ENCODE data around the gene DSC3.

Gene DSC3

DNA sequence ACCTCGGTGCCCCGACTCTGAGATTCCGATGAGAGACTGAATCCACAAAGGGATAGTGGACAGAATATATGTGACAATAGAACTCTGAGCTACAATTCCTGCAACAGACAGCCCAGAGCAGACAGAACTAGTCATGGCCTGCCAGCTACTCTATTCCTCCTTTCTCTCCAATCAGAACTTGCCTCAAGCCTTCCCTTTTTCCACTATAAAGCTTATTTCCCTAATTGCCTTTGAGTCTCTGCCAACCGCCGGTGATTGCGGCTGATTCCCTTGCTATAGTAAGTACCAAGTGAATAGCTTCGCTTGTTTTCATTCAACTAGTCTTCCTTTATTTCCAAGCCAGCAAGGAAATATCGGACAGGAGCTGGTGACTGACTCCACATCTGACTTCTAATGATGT is 96.8 kb downstream of the DSC3 start:
- Histone ChIP-seq H3K27ac (ENCODE audit: low read length) (no peak overlapping the region), H3K9me3 (ENCODE audit: insufficient read depth, low read length, severe bottlenecking) (peaks cover 9% of the 10 kb centered on the region), H3K27me3 (ENCODE audit: insufficient read depth, low read length, poor library complexity) (no peaks in the 10 kb centered on the region), H3K4me2 (ENCODE audit: insufficient read depth, low read length) (no peak overlapping the region), H3K36me3 (ENCODE audit: insufficient read depth, low read length) (no peaks in the 10 kb centered on the region), H3K9ac (ENCODE audit: low read depth, low read length) (no peak overlapping the region), H3K4me3 (ENCODE audit: low read depth in 1 of 2, low read length in 2 of 2) (no peak overlapping the region), H4K20me1 (ENCODE audit: insufficient read depth, low read length) (no peaks in the 10 kb centered on the region), H2AFZ (ENCODE audit: low read depth, low read length) (no peak overlapping the region), H3K79me2 (ENCODE audit: insufficient read depth, low read length) (no peaks in the 10 kb centered on the region), H3K4me1 (ENCODE audit: insufficient read depth, low read length) (no peaks in the 10 kb centered on the region)
- DNase-seq (no peak), ATAC-seq (ENCODE audit: insufficient read depth, low read depth) (no peak)
- TF ChIP-seq, protein P1, sequence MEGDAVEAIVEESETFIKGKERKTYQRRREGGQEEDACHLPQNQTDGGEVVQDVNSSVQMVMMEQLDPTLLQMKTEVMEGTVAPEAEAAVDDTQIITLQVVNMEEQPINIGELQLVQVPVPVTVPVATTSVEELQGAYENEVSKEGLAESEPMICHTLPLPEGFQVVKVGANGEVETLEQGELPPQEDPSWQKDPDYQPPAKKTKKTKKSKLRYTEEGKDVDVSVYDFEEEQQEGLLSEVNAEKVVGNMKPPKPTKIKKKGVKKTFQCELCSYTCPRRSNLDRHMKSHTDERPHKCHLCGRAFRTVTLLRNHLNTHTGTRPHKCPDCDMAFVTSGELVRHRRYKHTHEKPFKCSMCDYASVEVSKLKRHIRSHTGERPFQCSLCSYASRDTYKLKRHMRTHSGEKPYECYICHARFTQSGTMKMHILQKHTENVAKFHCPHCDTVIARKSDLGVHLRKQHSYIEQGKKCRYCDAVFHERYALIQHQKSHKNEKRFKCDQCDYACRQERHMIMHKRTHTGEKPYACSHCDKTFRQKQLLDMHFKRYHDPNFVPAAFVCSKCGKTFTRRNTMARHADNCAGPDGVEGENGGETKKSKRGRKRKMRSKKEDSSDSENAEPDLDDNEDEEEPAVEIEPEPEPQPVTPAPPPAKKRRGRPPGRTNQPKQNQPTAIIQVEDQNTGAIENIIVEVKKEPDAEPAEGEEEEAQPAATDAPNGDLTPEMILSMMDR (IDR thresholded peaks at IDR 0.05; ENCODE audit: borderline replicate concordance, extremely low read depth, low read length, poor library complexity, severe bottlenecking): no peak
- TF ChIP-seq EZH2 (IDR thresholded peaks at IDR 0.05; ENCODE audit: borderline replicate concordance, low read depth, low read length, severe bottlenecking): no peak

DNA sequence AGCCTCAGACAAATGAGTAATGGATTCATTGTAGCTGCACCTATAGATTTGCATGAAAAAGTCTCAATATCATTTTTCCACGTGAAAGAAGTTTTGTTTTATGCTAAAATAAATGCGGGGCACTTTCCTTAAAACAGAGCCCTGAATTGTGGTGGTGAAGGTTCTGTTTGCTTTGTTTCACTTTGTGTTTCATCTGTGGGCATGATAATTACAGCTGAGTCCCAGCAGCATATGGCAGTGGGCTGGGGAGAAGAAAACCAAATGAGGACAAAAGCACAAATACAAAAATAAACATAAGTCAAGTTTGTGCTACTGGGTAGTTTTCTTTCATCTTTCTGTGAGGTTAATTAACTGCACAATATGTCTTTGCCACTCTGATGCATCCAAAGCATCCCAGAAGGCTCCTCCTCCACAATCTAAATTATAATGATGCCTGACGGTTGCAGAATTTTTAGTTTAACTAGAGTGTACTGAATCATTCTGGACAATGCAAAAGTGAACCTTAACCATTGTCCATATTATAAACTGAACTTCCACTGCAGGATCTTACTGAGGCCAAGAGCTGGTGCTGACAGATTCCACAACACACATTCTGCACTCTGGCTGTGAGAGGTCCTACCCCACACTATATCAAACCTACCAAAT is 97.6 kb downstream of the DSC3 start:
- Histone ChIP-seq H3K9ac (ENCODE audit: low read depth, low read length) (no peak overlapping the region), H3K27me3 (ENCODE audit: insufficient read depth, low read length, poor library complexity) (no peaks in the 10 kb centered on the region), H3K9me3 (ENCODE audit: insufficient read depth, low read length, severe bottlenecking) (peaks cover 9% of the 10 kb centered on the region), H3K36me3 (ENCODE audit: insufficient read depth, low read length) (no peaks in the 10 kb centered on the region), H3K4me2 (ENCODE audit: insufficient read depth, low read length) (no peak overlapping the region), H3K79me2 (ENCODE audit: insufficient read depth, low read length) (no peaks in the 10 kb centered on the region), H3K27ac (ENCODE audit: low read length) (no peak overlapping the region), H4K20me1 (ENCODE audit: insufficient read depth, low read length) (no peaks in the 10 kb centered on the region), H3K4me1 (ENCODE audit: insufficient read depth, low read length) (no peaks in the 10 kb centered on the region), H2AFZ (ENCODE audit: low read depth, low read length) (no peak overlapping the region), H3K4me3 (ENCODE audit: low read depth in 1 of 2, low read length in 2 of 2) (no peak overlapping the region)
- no peak for DNase-seq
- TF ChIP-seq, protein P1 (IDR thresholded peaks at IDR 0.05; ENCODE audit: borderline replicate concordance, extremely low read depth, low read length, poor library complexity, severe bottlenecking): no peak
- TF ChIP-seq EZH2 (IDR thresholded peaks at IDR 0.05; ENCODE audit: borderline replicate concordance, low read depth, low read length, severe bottlenecking): no peak
- ATAC-seq (ENCODE audit: insufficient read depth, low read depth): no peak

DNA sequence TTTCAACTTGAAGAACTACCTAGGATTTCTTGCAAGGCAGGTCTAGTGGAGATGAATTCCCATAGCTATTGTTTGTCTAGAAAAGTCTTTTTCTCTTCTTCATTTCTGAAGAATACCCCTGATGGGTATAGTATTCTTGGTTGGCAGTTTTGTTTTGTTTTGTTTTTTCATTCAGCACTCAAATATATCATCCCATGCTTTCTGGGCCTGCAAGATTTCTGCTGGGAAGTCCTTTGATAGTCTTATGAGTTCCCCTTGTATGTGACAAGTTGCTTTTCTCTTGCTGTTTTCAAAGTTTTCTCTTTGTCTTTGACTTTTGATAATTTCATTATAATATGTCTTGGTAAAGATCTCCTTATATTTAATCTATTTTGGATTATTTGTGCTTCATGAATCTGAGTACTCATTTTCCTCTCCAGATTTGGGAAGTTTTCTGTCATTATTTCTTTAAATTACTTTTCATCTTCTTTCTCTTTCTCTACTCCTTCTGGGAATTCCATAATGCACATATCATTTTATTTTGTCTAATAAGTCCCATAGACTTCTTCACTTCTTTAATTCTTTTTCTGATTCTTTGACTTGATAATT is 101.5 kb downstream of the DSC3 start:
- no peak for TF ChIP-seq EZH2 (IDR thresholded peaks at IDR 0.05; ENCODE audit: borderline replicate concordance, low read depth, low read length, severe bottlenecking)
- TF ChIP-seq, protein P1 (IDR thresholded peaks at IDR 0.05; ENCODE audit: borderline replicate concordance, extremely low read depth, low read length, poor library complexity, severe bottlenecking): no peak
- Histone ChIP-seq H3K79me2 (ENCODE audit: insufficient read depth, low read length) (no peaks in the 10 kb centered on the region), H3K36me3 (ENCODE audit: insufficient read depth, low read length) (no peaks in the 10 kb centered on the region), H3K27me3 (ENCODE audit: insufficient read depth, low read length, poor library complexity) (no peaks in the 10 kb centered on the region), H3K4me3 (ENCODE audit: low read depth in 1 of 2, low read length in 2 of 2) (no peak overlapping the region), H3K9me3 (ENCODE audit: insufficient read depth, low read length, severe bottlenecking) (peaks cover 9% of the 10 kb centered on the region), H4K20me1 (ENCODE audit: insufficient read depth, low read length) (no peaks in the 10 kb centered on the region), H2AFZ (ENCODE audit: low read depth, low read length) (no peak overlapping the region), H3K9ac (ENCODE audit: low read depth, low read length) (no peak overlapping the region), H3K27ac (ENCODE audit: low read length) (no peak overlapping the region), H3K4me2 (ENCODE audit: insufficient read depth, low read length) (no peak overlapping the region), H3K4me1 (ENCODE audit: insufficient read depth, low read length) (no peaks in the 10 kb centered on the region)
- ATAC-seq (ENCODE audit: insufficient read depth, low read depth) (no peak), DNase-seq (no peak)

All from DND-41 (cell line).